Parathyroid adenoma (tissue), 2 donors: Measurements from ENCODE around the gene SHISA7.

ENCODE experiments used
- H2AFZ ChIP-seq: fragments of 300-600 bp; sonication (generic); one replicate; pipeline ENCODE4 v1.7.0; 2017; ENCODE audit warnings: antibody characterized with exemption, mild to moderate bottlenecking
- H3K27ac ChIP-seq: fragments of 300-600 bp; sonication (generic); one replicate; pipeline ENCODE4 v1.7.0; 2017
- H3K27me3 ChIP-seq: fragments of 300-600 bp; sonication (generic); one replicate; pipeline ENCODE4 v1.7.0; 2017; ENCODE audit warnings: low read length; ENCODE audit not compliant: control insufficient read depth, insufficient read depth
- H3K36me3 ChIP-seq: fragments of 300-600 bp; sonication (generic); one replicate; pipeline ENCODE4 v1.7.0; 2017; ENCODE audit warnings: low read length; ENCODE audit not compliant: control insufficient read depth, insufficient read depth
- H3K4me1 ChIP-seq: fragments of 300-600 bp; sonication (generic); one replicate; pipeline ENCODE4 v1.7.0; 2017; ENCODE audit warnings: control low read depth
- H3K4me2 ChIP-seq: fragments of 300-600 bp; sonication (generic); one replicate; pipeline ENCODE4 v1.7.0; 2017; ENCODE audit warnings: low read length
- H3K4me3 ChIP-seq: fragments of 300-600 bp; sonication (generic); one replicate; pipeline ENCODE4 v1.7.0; 2017; ENCODE audit warnings: low read depth, low read length
- H3K79me2 ChIP-seq: fragments of 300-600 bp; sonication (generic); one replicate; pipeline ENCODE4 v1.7.0; 2017; ENCODE audit warnings: control low read depth
- H3K9ac ChIP-seq: fragments of 300-600 bp; sonication (generic); one replicate; pipeline ENCODE4 v1.7.0; 2017; ENCODE audit warnings: mild to moderate bottlenecking
- H3K9me3 ChIP-seq: fragments of 300-600 bp; sonication (generic); one replicate; pipeline ENCODE4 v1.7.0; 2017; ENCODE audit warnings: low read length; ENCODE audit not compliant: control insufficient read depth
- TF ChIP-seq, protein P1 (sequence below): fragments of 300-600 bp; sonication (generic); IDR thresholded peaks from one replicate; pipeline ENCODE4 v1.7.0; 2017; ENCODE audit warnings: antibody characterized with exemption, mild to moderate bottlenecking
- donor health status: primary hyperparathyroidism.

The SHISA7 gene

DNA sequence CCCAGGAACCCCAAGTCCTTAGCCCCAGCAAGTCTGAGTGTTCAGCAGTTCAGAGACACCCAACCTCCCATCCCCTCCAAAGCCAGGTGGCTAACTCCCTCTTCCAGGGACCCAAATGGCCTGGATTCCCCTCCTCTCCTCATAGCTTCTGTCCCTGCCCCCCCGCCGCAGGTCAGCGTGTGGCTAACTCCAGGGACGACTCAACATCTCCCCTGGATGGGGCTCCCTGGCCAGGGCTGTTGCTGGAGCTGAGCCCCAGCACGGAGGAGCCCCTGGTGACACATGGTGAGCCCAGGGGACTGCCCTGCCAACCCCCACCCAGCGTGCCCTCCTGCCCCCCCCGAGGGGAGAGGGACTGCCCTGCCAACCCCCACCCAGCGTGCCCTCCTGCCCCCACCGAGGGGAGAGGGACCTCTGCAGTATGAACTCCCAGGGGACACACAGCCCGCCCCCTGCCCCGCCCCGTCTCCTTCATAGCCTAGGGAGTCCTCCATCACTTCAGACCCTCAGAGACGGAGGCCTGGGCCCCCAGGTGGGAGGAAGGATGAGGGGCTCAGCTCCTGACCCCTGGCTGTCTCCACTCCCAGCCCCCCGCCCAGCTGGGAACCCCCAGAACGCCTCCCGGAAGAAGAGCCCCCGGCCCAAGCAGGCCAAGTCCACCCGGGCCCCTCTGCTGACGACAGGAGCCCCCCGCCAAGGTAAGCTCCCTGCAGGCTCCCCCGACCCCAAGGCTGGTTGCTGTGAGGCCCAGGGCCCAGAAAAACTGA lies 46.8 kb upstream of the SHISA7 start:
- Histone ChIP-seq H3K9me3 (no peaks in the 10 kb centered on the region), H3K4me3 (no peak overlapping the region), H3K79me2 (no peaks in the 10 kb centered on the region), H3K9ac (no peak overlapping the region), H3K27me3 (no peaks in the 10 kb centered on the region), H3K36me3 (no peaks in the 10 kb centered on the region), H3K4me1 (peaks cover 5% of the 10 kb centered on the region), H3K27ac (no peak overlapping the region), H2AFZ (no peak overlapping the region), H3K4me2 (no peak overlapping the region)
- TF ChIP-seq, protein P1, sequence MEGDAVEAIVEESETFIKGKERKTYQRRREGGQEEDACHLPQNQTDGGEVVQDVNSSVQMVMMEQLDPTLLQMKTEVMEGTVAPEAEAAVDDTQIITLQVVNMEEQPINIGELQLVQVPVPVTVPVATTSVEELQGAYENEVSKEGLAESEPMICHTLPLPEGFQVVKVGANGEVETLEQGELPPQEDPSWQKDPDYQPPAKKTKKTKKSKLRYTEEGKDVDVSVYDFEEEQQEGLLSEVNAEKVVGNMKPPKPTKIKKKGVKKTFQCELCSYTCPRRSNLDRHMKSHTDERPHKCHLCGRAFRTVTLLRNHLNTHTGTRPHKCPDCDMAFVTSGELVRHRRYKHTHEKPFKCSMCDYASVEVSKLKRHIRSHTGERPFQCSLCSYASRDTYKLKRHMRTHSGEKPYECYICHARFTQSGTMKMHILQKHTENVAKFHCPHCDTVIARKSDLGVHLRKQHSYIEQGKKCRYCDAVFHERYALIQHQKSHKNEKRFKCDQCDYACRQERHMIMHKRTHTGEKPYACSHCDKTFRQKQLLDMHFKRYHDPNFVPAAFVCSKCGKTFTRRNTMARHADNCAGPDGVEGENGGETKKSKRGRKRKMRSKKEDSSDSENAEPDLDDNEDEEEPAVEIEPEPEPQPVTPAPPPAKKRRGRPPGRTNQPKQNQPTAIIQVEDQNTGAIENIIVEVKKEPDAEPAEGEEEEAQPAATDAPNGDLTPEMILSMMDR, result no peak

DNA sequence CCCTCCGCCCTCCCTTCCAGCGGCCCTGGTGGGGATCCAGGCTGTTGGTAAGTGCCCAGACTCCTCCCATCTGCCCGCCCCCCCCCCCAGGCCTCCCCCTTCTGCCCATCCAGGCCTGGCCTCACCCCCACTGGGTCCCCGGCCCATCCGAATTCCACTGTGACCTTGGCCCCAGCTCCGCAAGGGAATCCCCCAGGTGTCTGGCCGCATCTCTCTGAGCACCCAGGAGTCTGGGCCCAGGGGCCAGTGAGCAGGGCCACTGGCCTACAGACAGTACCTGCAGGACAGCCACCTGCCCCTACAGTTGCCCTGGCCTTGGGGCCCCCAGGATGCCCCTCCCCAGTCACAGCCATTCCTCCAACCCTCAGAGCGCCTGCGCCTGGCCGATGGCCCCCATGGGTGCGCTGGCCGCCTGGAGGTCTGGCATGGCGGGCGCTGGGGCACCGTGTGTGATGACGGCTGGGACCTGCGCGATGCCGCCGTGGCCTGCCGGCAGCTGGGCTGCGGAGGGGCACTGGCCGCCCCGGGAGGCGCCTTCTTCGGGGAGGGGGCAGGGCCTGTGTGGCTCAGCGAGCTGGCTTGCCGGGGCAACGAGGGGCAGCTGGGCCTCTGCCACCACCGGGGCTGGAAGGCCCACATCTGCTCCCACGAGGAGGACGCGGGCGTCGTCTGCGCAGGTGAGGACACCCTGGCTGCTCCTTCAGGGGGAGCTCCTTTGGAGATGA lies 46.0 kb upstream of the SHISA7 start:
- Histone ChIP-seq H2AFZ (no peak overlapping the region), H3K4me3 (no peak overlapping the region), H3K9me3 (no peaks in the 10 kb centered on the region), H3K36me3 (no peaks in the 10 kb centered on the region), H3K27me3 (no peaks in the 10 kb centered on the region), H3K9ac (no peak overlapping the region), H3K79me2 (no peaks in the 10 kb centered on the region), H3K27ac (no peak overlapping the region), H3K4me2 (no peak overlapping the region), H3K4me1 (peaks cover 10% of the 10 kb centered on the region)
- TF ChIP-seq, protein P1, result no peak

DNA sequence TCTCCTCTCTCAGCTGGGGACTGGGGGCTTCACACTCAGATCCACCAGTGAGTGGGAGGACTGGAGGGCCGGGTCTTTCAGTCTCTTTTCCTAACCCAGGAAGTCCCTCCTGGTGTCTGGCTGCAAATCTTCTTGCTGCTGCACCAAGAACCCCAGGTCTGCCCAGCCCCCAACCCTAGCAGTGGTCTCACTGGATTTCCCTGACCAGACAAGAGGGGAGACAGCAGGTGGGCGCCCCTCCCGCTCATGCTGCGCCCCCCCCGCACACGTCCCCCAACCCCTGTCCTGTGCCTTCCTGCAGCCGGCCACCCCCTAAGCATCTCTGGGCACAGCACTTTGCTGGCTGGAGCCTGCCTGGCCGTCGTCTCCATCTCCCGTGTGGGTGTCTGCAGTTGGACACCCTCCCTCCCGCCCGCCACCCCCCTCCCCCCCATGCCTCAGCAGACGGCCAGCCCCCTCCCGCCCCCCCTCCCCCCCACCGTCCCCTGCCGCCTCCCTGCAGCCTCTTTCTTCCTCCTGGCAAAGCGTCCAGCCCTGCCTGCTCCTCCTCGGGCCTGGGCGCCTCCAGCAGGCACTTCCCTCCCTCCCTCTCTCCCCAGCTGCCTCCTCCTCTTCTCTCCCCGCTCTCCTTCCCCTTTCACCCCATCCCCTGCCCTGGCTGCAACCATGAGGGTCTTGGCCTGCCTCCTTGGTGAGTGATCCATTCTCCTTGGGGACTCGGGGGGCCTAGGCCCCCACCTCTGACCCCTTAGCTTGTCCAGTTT lies 45.0 kb upstream of the SHISA7 start, which contains the start of gene SSC5D:
Gene SSC5D, plus strand, starts transcription at position 513 of the 764 bp plus-strand sequence. Its CDS starts 154 bp downstream, at position 667.
- H2AFZ ChIP-seq, result no peak within 1 kb of the TSS
- H3K9ac ChIP-seq, result no peak within 1 kb of the TSS
- peak within 1 kb of the TSS; percentile 22 for H3K4me2 ChIP-seq
- H3K4me1 ChIP-seq, result peaks cover 13% of the 10 kb centered on the region
- no peaks in the 10 kb centered on the region for H3K36me3 ChIP-seq
- no peaks in the 10 kb centered on the region for H3K27me3 ChIP-seq
- H3K79me2 ChIP-seq, result no peaks in the 10 kb centered on the region
- H3K9me3 ChIP-seq, result no peaks in the 10 kb centered on the region
- TF ChIP-seq, protein P1, result no peak
- H3K27ac ChIP-seq, result peak within 1 kb of the TSS; percentile 41
- H3K4me3 ChIP-seq, result no peak within 1 kb of the TSS

DNA sequence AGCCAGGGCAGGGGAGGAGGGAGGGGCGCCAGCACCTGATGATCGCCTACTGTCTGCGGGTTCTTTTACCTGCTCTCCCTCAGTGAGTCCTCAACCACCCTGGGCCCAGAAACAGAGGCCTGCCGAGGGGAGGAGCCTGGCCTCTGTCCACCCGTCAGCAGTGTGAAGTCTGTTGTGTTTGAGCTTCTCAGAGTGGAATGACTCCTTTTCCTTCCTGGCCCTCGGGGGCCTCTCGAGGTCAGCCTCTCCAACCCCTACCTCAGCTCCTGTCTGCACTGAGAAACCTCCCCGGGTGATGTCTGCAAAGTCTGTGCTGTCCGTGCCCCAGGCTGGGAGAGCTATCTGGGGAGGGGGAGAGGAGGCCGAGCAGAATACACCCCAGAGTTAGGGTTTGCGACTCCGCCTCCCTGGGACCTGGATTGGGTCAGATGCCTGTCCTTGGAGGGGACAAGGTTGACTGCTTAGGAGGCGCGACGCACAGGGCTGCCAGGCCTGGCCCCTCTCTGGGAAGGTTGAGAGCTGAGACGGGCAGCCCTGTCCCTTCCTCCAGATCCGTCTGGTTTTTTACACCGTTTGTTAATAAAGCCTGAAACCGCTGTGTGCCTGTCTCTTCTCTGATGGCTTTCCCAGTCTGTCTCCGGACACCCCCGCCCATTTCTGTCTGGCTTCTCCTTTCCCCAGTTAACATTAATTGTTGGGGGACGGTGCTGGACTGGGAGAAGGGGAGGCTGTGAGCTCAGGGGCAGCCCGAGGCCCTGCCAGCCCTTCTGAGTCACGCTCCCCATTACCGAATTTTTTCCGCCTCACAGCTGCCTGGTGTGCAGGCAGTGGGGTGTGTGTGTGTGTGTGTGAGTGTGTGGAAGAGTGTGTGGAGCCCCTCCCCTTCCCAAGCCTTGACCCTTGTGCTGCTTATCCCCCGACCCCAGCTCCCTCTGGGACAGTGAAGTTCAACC lies 44.1 kb upstream of the SHISA7 start:
- TF ChIP-seq, protein P1, result no peak
- peaks cover 13% of the 10 kb centered on the region for H3K4me1 ChIP-seq
- no peak overlapping the region for H3K4me3 ChIP-seq
- peak overlapping the region; percentile 22 for H3K4me2 ChIP-seq
- H3K9ac ChIP-seq, result no peak overlapping the region
- H3K27ac ChIP-seq, result peak overlapping the region; percentile 41
- H3K79me2 ChIP-seq, result peaks cover 2% of the 10 kb centered on the region
- H2AFZ ChIP-seq, result peak overlapping the region; percentile 16
- no peaks in the 10 kb centered on the region for H3K36me3 ChIP-seq
- no peaks in the 10 kb centered on the region for H3K27me3 ChIP-seq
- H3K9me3 ChIP-seq, result no peaks in the 10 kb centered on the region
